Ureter (tissue), 1 donor: ENCODE data around the gene BCL2. TPM values are rescaled to one million over a fixed set of nuclear protein-coding genes. Genes with fewer than 3 reads are reported as not detected.

ENCODE experiments used
- DNase-seq: peaks from one replicate; pipeline ENCODE4 v3.0.0-alpha.2; 2020; ENCODE audit warnings: low spot score
- total RNA-seq: library from RNA; stranded (reverse); gene quantifications from one replicate; pipeline ENCODE4 v1.2.4, GENCODE V29; 2023
- donor health status: DM: yes; HTN: yes; CAD: no.

The BCL2 gene
- total RNA-seq, 1 donor from 2014 or later = 13.3 TPM

- DNase-seq = no peak
These were observed 137.8 kb downstream of the BCL2 start for GRCh38 chr18:63181706-63182309.

- no peak for DNase-seq
These were observed 138.6 kb downstream of the BCL2 start for GRCh38 chr18:63180971-63181376.

- DNase-seq = no peak
These were observed 139.2 kb downstream of the BCL2 start for GRCh38 chr18:63180321-63180720.

DNA sequence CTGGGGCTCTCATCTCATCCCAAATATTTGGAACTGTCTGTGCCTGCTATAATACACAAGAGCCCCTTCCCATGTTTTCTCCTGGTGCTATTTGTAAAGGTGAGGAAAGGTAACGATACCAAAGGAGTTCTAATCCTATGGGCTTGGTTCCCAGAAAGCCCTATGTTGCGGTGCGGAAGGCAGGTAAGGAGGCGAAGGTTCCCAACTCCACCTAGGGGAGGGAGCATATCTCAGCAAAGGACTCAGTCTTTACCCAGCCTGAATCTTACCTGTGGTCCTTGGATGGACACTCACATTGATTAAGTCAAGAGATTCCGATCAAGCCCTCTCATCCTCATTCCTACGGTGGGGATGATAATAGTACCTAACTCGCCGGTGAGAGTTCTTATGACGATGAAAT, 140.1 kb downstream of the BCL2 start:
- no peak for DNase-seq

- no peak for DNase-seq
These were observed 140.6 kb downstream of the BCL2 start for GRCh38 chr18:63178971-63179370.

- peak; percentile 59 for DNase-seq
These were observed 141.4 kb downstream of the BCL2 start for GRCh38 chr18:63177919-63178821.

GRCh38 chr18:63177259-63177658, 142.3 kb downstream of the BCL2 start:
- DNase-seq = no peak

- no peak for DNase-seq
These were observed 144.3 kb downstream of the BCL2 start for GRCh38 chr18:63175264-63175663.

DNA sequence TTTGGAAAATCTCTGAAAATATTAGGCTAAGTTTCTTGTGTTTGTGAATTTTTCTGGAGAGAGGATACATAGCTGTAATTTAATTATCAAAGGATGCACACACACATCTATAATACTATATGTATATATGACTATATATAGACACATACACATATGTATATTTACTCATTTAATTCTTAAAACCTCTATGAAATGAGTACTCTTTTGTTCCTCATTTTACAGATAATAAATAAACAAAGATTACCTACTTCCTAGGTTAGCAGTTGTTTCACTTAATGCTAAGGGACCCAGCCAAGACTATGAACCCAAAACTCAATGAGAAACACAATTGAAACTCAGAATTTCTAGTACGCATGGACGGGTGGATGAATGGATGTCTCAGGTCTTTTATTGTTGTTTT, 145.6 kb downstream of the BCL2 start:
- DNase-seq = no peak

GRCh38 chr18:63169853-63170252, 149.7 kb downstream of the BCL2 start:
- DNase-seq = no peak

DNA sequence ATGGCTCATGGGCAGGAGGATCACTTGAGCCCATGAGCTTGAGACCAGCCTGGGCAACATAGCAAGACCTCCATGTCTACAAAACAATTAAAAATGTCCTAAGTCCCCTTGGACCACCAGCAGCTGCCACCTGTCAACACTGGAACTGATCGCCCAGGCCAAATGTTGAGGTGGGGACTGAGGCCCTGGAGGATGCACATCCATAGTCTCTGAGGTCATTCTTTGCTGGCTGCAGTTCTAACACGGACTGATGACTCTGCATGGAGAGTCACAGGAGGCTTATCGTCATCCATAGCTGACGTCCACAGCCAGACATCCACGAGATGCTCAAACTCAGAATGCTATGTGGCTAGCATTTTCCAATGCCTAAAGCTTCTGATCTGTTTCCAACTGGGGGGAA, 151.3 kb downstream of the BCL2 start:
- DNase-seq = no peak

- no peak for DNase-seq
These were observed 153.4 kb downstream of the BCL2 start for GRCh38 chr18:63166142-63166541.

GRCh38 chr18:63164396-63164795, 155.2 kb downstream of the BCL2 start:
- DNase-seq = no peak

- no peak for DNase-seq
These were observed 157.1 kb downstream of the BCL2 start for GRCh38 chr18:63162271-63163014.

GRCh38 chr18:63161761-63162195, 157.8 kb downstream of the BCL2 start:
- peak; percentile 79 for DNase-seq

GRCh38 chr18:63161032-63161760, 158.4 kb downstream of the BCL2 start:
- no peak for DNase-seq

DNA sequence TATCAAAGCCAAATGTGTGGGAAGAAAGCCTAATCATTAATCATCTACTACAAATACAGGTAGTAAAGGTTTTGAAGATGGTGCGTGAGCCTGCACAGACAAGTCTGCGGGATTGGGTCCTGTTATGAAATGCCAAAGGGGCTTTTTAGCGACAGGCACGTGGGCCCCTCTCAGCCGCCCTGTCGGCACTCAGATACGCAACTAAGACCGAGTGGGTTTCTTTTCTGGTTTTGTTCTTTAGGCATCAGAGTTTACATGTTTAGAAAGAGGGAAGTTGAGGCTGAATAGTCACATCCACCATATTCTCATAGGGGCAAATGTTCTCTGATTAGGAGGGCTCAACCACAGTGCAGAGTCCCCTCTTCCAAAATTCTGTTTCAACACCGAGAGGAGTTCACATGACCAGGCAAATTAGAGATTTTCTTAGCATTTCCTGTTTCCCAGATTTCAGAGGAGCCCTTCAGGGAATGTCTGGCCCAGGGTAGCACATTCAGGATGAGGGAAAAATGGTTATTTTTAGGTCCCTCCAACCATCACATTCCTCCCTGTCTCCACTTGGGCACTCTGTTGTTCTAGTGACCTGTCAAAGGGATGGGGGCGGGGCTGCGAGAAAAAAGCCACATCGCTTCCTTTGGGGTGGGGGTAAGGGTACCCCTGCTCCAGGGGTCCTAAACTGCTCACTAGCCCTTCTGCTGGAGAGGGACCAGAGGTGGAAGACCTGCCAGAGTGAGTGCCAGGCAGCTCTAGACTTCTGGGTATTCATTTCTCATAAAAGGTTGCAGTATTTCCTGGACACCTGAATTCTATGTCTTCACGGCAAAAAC, 159.2 kb downstream of the BCL2 start:
- DNase-seq = no peak

DNA sequence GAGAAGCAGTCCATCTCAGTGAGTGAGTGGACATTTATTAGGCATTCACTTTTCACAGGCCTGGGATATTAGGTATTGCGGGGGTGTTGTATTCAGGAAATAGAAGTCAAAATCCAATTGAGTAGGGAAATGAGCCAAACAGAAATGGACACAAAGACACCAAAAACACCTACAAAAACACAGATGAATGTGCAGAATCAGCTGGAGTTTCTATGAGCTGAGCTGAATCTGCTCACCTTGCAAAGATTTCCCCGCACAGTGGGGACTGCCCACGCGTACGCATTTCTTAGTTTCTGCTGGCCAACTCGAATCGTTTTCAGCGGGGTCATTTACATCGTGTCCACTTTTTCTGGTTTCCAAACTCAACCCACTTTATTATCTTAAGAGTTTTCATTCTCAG, 160.0 kb downstream of the BCL2 start:
- no peak for DNase-seq

- DNase-seq = no peak
These were observed 160.8 kb downstream of the BCL2 start for GRCh38 chr18:63158676-63159291.

DNA sequence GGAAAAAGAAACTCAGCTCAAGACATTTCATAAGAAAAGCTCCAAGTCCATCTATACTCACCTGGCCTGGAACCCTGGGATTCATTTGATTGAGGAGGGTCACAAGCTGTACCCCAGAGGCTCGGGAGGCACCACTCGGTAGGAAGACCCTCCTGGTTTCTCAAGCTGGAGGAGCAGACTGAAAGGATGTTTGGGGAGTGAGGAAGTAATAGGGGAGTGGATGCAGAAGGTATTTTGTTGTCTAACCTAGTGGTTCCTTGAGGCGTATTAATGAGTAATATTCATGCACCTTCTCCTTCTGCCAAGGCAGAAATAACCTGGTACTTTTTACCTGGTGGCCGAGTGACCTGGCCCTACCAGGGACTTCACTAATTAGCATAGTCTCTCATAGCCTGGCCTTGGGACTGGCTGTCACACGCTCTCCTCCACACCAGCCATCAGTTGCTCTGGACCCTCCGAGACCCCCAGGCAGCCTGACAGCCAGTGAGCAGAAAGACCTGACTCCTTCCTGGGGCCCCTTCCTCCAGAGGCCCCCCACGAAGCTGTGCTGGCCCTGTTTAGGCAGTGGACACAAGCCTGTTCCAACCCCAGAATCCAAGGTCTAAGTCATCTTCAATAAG, 161.4 kb downstream of the BCL2 start:
- no peak for DNase-seq
